ENCODE results near the gene MYO1B.
A peak's percentile ranks its signal among the peaks of the same experiment; 100 is the strongest.

MYO1B gene

DNA sequence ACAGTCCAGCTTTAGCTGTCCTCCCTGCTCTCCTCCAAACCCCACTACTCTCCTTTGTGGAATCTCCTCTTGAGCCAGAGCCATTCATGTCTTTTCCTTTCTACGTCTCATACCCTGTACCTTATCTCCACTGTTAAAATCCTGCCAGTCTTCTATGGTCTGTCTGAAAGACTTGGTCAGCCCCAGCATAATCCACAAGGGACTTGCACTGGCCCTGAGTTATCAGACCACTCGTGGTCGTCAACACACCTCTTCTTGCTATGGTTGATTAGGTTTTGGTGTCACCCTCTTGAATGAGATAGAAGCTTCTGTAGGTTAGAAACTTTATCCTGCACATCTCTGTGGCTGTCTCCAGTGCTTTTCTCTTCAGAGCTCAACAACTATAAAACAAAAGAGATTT is 56.8 kb downstream of the MYO1B start:
- no peak for DNase-seq

DNA sequence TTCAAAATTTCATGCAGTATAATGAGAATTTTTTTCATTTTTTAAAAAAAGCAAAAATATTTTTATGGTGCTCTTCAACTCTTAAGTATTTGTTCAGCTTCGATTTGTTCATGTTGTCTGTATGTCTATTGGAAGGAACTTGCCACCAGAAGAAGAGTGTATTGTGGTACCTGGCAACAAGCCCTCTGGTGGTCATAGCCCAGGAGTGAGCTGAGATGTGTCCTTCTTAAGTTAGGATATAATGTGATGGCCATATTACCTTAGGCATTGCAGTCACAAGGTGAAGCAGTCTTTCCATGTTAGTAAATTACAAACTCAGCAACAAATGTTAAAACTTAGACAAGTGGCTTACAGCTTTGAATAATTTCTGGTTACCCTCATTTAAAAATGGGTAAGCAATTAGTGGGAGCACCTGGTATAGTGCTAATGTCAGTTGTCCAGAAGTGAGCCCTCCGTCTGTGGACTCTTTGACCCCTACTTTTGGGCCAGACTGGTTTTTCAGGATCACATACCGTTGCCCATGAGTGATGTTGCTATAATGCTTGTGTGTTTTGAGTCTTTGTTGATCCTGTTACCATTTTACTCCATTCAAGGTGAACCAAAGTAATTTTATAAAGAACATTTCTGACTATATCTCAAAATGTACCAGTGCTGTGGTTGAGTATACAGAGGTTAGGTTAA is 57.4 kb downstream of the MYO1B start:
- no peak for DNase-seq

DNA sequence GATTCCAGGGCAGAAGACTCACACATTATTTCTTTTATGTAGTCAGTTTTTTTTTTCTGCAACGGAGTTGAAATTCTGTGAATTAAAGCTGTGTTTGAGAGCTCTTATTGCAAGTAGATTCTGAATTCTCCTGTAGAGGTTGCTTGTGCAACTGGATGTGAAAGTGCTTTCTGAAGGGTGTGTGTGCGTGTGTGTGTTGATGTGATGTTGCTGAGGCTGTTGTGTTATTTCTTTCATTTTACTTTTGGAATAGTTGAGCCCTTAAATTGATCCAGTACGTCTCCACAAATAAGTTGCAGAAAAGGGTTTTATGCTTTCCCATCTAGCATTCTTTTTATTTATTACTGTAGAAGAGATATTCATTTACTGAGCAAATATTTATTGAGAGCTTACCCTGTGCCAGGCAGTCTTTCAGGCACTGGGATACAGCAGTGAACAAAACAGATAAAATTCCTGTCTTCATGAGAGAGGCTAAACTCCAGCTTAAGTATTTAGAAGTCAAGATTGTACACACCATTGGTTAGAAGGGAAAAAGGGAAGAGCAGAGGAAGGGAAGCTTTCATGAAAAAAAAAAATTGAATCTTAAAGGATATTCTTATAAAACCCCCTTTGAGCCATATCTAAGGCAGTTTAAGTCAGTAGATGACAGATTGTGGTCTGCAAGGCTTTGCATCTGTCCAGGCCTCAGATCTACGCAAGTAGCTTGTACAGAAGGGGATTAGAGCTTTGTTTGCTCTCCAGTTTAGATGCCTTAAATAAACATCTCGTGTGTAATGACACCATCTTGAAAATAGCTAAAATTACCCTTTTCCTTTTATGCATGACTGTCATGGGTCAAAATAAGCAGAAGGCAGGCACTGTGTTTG is 58.2 kb downstream of the MYO1B start:
- peak; percentile 48 for DNase-seq

GRCh38 chr2:191304939-191305875 is 60.0 kb downstream of the MYO1B start:
- DNase-seq: no peak

- no peak for DNase-seq
Observed at GRCh38 chr2:191308026-191308425, 62.8 kb downstream of the MYO1B start.

DNA sequence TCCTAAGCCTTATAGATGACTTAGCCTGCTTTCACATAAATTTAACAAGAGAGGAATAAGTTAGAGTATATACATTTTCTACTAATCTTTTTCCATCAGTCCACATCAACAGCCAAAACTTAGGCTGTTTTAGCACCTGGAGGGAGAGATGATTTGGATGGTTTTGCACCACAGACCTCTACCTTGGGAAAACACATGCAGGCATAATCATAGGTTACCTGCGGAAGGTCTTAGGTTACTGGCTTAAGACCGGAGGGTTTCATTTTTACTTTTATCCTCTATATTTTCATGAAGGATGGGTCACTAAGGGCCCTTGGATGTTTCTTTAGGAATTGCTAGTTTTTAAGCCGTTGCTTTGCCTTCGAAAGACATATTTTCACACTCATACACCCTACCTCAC is 66.0 kb downstream of the MYO1B start:
- DNase-seq: no peak

GRCh38 chr2:191311627-191312026 is 66.4 kb downstream of the MYO1B start:
- no peak for DNase-seq

GRCh38 chr2:191312163-191312562 is 67.0 kb downstream of the MYO1B start:
- no peak for DNase-seq

DNA sequence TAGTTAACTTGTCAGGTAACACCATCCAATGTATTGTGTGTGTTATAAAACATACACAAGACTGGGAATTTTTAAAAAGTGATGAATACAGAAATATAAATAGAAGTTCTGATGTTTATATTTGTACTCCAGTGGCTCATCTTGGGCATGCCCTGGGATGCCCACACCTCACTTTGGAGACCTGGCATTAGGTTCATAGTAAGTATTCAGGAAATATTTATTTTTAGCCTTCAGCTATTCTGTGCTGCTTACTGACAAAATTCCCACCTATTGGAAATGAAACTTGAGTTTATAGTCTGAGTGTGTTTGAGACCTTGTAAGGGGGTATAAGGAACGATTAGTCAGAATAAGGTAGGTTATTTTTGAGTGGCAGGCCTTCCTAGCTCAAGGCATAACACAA is 67.5 kb downstream of the MYO1B start:
- no peak for DNase-seq

- no peak for DNase-seq
Observed at GRCh38 chr2:191314697-191315364, 69.6 kb downstream of the MYO1B start.

- no peak for DNase-seq
Observed at GRCh38 chr2:191315365-191315752, 70.2 kb downstream of the MYO1B start.

- no peak for DNase-seq
Observed at GRCh38 chr2:191316246-191316994, 71.2 kb downstream of the MYO1B start.

GRCh38 chr2:191318037-191318728 is 73.0 kb downstream of the MYO1B start:
- no peak for DNase-seq

GRCh38 chr2:191318729-191319078 is 73.5 kb downstream of the MYO1B start:
- no peak for DNase-seq

GRCh38 chr2:191319186-191319585 is 74.0 kb downstream of the MYO1B start:
- no peak for DNase-seq

- DNase-seq: no peak
Observed at GRCh38 chr2:191320881-191321280, 75.7 kb downstream of the MYO1B start.

DNA sequence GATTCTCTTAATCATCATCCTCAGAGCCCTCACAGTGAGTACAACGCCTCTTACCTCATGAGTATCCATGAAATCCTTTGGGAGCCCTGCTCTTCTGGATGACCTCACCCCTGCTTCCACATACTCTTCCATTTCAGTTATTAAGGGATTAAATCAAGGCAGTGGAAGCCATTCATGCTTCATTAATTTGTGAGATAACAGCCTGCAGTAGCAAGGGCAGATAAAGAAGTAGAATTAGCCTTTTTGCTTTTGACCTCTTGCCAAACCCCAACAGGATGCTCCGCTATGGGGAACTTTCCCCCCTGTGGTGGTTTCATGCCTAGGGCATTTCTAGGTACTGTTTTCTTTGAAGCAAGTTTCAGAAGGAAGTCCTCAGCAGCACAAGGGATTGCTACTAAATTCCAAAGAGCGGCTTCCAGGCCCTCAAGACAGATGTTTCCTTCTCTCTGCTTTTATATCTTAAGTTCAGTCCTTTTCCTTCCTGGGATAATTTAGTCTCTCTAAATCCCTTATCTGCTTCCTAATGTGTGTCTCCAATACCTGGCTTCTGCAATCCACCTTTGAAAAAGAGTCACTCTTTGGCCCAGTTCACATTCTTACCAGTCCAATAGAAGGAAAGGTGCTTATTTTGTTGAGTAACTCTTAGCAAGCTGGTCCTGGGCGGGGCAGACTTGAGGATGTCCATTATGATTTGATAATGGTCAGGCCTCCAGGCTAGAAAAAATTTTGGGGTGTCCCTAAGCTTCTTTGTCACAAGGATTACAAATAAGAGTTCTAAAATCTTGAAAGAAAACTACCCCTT is 76.9 kb downstream of the MYO1B start:
- DNase-seq: no peak

DNA sequence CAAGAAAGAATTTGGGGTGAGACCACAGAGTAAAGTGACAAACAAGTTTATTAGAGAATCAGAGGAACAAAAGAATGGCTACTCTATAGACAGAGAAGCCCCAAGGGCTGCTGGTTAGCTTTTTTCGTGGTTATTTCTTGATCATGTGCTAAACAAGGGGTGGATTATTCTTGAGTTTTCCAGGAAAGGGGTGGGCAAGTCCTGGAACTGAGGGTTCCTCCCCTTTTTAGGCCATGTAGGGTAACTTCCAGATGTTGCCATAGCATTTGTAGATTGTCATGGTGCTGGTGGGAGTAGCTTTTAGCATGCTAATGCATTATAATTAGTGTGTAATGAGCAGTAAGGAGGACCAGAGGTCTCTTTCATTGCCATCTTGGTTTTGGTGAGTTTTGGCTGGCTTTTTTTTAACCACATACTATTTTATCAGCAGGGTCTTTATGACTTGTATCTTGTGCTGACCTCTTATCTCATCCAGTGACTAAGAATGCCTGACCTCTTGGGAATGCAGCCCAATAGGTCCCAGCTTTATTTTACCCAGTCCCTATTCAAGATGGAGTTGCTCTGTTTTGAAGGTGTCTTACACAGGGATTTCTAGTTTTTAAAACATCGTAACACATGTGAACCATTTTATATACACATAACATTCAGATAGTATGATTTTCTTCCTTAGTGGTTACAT is 77.8 kb downstream of the MYO1B start:
- no peak for DNase-seq

- DNase-seq: no peak
Observed at GRCh38 chr2:191325651-191326365, 80.6 kb downstream of the MYO1B start.
